Measurements from ENCODE around the gene PPIL4.
"Not testable (repeated sequence)": the region's sequence is repeated elsewhere in the genome, so short reads cannot be mapped to it uniquely, and the experiment has no call there.

The PPIL4 gene

GRCh38 chr6:149467265-149467664 is 78.6 kb downstream of the PPIL4 start:
- peaks cover 2% of the 10 kb centered on the region for H3K36me3 ChIP-seq (ENCODE audit: control insufficient read depth, insufficient read depth, low read length)
- no peak for TF ChIP-seq CTCF (IDR thresholded peaks at IDR 0.05; ENCODE audit: insufficient read depth, low read length, poor library complexity, severe bottlenecking)
- no peak overlapping the region for H3K4me3 ChIP-seq (replicated peaks; ENCODE audit: low read depth, low read length)
- no peaks in the 10 kb centered on the region for H3K27me3 ChIP-seq (replicated peaks; ENCODE audit: control insufficient read depth, insufficient read depth, low read length)
- DNase-seq (ENCODE audit: extremely low read depth, insufficient read length): no peak

GRCh38 chr6:149464411-149464810 is 81.4 kb downstream of the PPIL4 start:
- Histone ChIP-seq H3K36me3 (ENCODE audit: control insufficient read depth, insufficient read depth, low read length) (peaks cover 3% of the 10 kb centered on the region), H3K4me3 (replicated peaks; ENCODE audit: low read depth, low read length) (no peak overlapping the region), H3K27me3 (replicated peaks; ENCODE audit: control insufficient read depth, insufficient read depth, low read length) (no peaks in the 10 kb centered on the region)
- no peak for DNase-seq (ENCODE audit: extremely low read depth, insufficient read length)
- no peak for TF ChIP-seq CTCF (IDR thresholded peaks at IDR 0.05; ENCODE audit: insufficient read depth, low read length, poor library complexity, severe bottlenecking)

- no peak for TF ChIP-seq CTCF (IDR thresholded peaks at IDR 0.05; ENCODE audit: insufficient read depth, low read length, poor library complexity, severe bottlenecking)
- DNase-seq (ENCODE audit: extremely low read depth, insufficient read length): no peak
- H3K27me3 ChIP-seq (replicated peaks; ENCODE audit: control insufficient read depth, insufficient read depth, low read length): no peaks in the 10 kb centered on the region
- H3K4me3 ChIP-seq (replicated peaks; ENCODE audit: low read depth, low read length): no peak overlapping the region
- H3K36me3 ChIP-seq (ENCODE audit: control insufficient read depth, insufficient read depth, low read length): peaks cover 3% of the 10 kb centered on the region
Observed at GRCh38 chr6:149463781-149464180, 82.1 kb downstream of the PPIL4 start.

GRCh38 chr6:149462712-149463111 is 83.1 kb downstream of the PPIL4 start:
- H3K27me3 ChIP-seq (replicated peaks; ENCODE audit: control insufficient read depth, insufficient read depth, low read length); DNase-seq (ENCODE audit: extremely low read depth, insufficient read length); H3K36me3 ChIP-seq (ENCODE audit: control insufficient read depth, insufficient read depth, low read length); H3K4me3 ChIP-seq (replicated peaks; ENCODE audit: low read depth, low read length): not testable (repeated sequence)

GRCh38 chr6:149461670-149462069 is 84.2 kb downstream of the PPIL4 start:
- no peak for TF ChIP-seq CTCF (IDR thresholded peaks at IDR 0.05; ENCODE audit: insufficient read depth, low read length, poor library complexity, severe bottlenecking)
- H3K36me3 ChIP-seq (ENCODE audit: control insufficient read depth, insufficient read depth, low read length): peaks cover 11% of the 10 kb centered on the region
- H3K4me3 ChIP-seq (replicated peaks; ENCODE audit: low read depth, low read length): no peak overlapping the region
- no peak for DNase-seq (ENCODE audit: extremely low read depth, insufficient read length)
- H3K27me3 ChIP-seq (replicated peaks; ENCODE audit: control insufficient read depth, insufficient read depth, low read length): no peaks in the 10 kb centered on the region

GRCh38 chr6:149460249-149460648 is 85.6 kb downstream of the PPIL4 start:
- H3K27me3 ChIP-seq (replicated peaks; ENCODE audit: control insufficient read depth, insufficient read depth, low read length); DNase-seq (ENCODE audit: extremely low read depth, insufficient read length); H3K4me3 ChIP-seq (replicated peaks; ENCODE audit: low read depth, low read length): not testable (repeated sequence)
- H3K36me3 ChIP-seq (ENCODE audit: control insufficient read depth, insufficient read depth, low read length): peaks cover 11% of the 10 kb centered on the region

GRCh38 chr6:149459761-149460160 is 86.1 kb downstream of the PPIL4 start:
- Histone ChIP-seq H3K27me3 (replicated peaks; ENCODE audit: control insufficient read depth, insufficient read depth, low read length) (no peaks in the 10 kb centered on the region), H3K4me3 (replicated peaks; ENCODE audit: low read depth, low read length) (no peak overlapping the region), H3K36me3 (ENCODE audit: control insufficient read depth, insufficient read depth, low read length) (peaks cover 15% of the 10 kb centered on the region)
- no peak for TF ChIP-seq CTCF (IDR thresholded peaks at IDR 0.05; ENCODE audit: insufficient read depth, low read length, poor library complexity, severe bottlenecking)
- no peak for DNase-seq (ENCODE audit: extremely low read depth, insufficient read length)

Measured in GM06990 (cell line).